Erythroblast (primary cell): ENCODE data around the gene USPL1.
A peak's percentile ranks its signal among the peaks of the same experiment; 100 is the strongest.
"Not testable (repeated sequence)": the region's sequence is repeated elsewhere in the genome, so short reads cannot be mapped to it uniquely, and the experiment has no call there.

Experiments
- DNase-seq, 2 experiments: peaks; one replicate each; lab custom pipeline; 2025; lab: John Stamatoyannopoulos, UW
- GATA1 ChIP-seq: IDR thresholded peaks from 2 replicates; pipeline ENCODE4 v1.6.1; 2011; ENCODE audit warnings: low read depth, mild to moderate bottlenecking, control low read depth, low read length, moderate library complexity
- POLR2A ChIP-seq: IDR thresholded peaks from 2 replicates; pipeline ENCODE4 v1.6.1; 2011; ENCODE audit warnings: mild to moderate bottlenecking, low read length

The USPL1 gene

DNA sequence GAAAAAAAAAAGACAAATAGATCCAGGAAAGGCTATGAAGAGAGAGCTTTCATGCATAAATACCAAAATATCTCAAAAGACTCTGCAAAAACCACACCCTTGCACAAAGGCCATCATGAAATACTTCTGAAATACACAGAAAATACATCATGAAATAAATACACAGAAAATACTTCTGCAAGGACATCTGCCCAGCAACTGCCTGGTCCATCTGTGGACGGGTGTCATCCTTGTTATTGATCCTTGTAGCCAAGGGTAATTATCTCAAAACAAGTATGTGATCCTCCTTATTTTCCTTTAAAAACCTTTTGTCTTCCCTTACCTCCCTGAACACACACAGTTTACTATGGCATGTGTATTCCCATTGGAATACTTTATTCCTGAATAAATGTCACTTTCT, 6.9 kb downstream of the USPL1 start:
- DNase-seq = peak in 1 of 2 experiments; percentile 11
- TF ChIP-seq GATA1 (no peak), POLR2A (no peak)

DNA sequence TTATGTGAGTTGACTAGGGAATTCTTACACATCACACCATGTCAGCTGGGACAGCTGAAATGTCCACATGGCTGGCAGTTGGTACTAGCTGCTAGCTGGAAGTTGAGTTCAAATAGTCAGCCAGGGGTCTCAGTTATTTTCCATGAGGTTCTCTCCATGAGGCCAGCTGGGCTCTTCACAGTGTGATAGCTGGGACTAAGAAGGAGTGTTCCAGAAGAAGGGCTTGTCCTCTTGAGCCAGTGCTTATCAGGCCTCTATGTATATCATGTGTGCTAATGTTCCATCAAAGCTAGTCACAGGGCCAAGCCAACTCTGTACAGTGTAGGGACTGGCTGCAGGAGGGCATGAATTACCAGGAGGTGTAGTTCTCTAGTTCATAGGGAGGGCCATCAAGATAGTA, 11.8 kb downstream of the USPL1 start:
- DNase-seq = peak; percentile 32 to 58
- no peak for TF ChIP-seq GATA1
- TF ChIP-seq POLR2A = no peak

DNA sequence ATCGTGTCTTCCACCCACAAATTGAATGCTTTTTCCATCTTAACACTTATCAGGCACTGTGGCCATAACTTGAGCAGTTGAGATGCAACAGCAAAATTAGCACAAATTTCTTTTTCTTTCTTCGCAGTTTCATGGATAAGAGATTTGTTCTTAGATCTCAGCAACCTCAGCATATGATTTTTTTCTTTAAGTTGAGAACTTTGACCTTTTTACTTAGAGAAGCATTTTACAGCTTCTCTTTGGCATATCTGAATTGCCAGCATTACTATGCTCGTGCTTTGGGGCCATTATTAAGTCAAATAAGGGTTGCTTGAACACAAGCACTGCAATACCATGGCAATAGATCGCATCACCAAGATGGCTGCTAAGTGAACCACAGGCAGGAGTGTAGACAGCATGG, 16.1 kb downstream of the USPL1 start:
- no peak for DNase-seq
- TF ChIP-seq GATA1 = no peak
- no peak for TF ChIP-seq POLR2A

DNA sequence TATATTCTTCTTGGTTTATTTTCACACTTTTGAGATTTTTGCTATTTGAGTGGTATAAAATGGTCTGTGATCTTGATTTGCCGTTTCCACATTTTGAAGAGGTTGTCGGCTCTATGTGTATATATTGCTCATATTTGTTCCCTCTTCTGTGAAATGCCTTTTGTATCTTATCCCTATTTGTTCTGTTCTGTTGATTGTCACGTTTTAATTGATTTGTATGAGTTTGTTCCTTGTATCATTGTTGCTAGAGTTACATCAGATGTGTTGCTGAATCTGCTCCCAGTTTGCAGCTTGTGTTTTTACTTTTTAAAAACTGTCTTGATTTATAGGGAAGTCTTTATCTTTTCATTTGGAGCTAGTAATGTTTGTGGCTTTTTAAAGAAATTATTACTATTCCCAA, 17.1 kb downstream of the USPL1 start:
- no peak for DNase-seq
- TF ChIP-seq POLR2A (no peak), GATA1 (no peak)

DNA sequence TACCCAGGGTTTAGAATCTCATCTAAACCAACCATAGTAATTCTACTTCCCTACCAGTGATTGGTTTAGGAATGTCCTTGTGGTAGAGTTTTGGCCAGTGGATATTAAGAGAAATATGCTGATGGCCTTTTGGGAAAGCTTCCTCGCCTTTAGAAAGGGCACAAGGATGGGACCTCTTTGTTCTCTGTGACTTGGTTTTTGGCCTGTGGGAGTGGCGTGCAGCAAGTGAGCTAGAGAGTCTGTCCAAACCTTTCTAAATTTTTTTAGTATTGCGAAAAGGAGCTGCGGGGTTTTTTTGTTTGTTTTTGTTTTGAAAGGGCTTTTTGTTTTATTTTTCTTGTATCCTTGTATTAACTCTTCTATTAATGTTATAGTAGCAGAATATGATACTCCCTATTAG, 20.6 kb downstream of the USPL1 start:
- no peak for TF ChIP-seq POLR2A
- no peak for TF ChIP-seq GATA1
- no peak for DNase-seq

DNA sequence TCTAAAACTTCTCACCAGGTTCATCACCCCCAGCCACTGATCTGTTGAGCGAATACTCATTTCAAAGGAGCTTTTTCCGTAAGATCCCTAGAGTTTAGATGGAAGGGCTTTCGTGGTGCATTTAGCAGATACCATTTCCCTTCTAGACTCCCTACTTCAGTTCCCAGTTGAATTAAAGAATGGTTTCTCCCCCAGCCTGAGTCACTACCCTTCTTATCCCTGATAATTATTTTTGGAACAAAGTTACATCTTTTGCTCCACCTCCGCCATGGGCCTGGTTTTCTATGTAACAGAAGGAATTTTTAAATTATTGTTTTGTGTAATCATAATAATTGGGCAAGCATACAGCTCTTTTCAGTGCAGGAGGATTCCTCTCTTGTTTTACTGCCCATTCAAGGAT, 22.0 kb downstream of the USPL1 start:
- DNase-seq = no peak
- TF ChIP-seq POLR2A (no peak), GATA1 (no peak)

DNA sequence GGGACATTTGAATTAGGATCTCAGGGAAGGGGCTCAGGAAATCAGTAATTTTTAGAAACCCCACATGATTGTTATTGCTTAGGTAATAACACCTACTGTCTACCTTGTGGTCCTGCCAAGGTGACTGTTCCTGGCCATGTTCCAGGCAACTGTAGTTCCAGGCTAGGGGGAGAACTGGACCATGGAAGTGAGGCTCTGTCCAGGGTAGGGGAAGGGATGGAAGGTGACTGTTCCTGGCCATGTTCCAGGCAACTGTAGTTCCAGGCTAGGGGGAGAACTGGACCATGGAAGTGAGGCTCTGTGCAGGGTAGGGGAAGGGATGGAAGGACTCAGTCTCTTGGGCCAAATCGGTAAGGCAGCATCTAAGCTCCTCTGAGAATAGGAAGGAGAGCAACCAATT, 23.5 kb downstream of the USPL1 start:
- not testable (repeated sequence) for DNase-seq

DNA sequence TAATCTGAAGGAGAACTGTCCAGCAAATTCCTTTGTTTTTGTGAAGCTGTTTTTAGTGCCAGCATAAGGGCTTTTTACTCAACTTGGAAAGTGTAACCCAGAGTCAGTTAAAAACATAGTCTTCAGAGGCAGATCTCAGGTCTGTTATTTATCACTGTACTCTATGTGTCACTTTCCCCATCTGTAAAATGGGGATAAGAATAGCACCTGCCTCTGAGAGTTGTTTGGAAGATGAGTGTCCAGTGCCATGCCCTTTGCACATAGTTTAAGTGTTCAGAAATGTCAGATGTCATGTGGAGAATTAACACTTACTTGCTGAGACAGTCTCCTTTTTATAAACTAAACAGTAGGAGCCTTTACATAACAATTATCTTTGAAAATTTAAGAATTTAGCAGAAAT, 27.9 kb downstream of the USPL1 start:
- TF ChIP-seq POLR2A (no peak), GATA1 (no peak)
- DNase-seq = no peak

DNA sequence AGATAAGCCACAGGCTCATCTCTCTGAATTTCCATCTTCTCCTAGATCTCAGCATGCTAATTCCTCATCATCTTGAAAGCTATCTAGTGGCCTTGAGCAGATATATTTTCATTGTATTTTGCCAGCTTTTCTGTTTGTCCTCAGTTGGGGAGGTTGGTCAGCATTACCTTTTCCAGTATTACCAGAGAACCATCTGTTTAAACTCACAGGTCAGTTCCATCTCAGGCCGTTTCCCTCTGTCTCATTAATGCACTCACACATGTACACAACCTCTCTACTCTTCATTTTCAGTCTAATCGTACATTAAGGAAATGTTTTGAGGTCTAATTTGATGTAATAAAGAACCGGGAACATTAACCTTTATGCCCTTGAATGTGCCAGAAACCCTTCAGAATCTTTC, 29.7 kb downstream of the USPL1 start:
- no peak for DNase-seq
- no peak for TF ChIP-seq GATA1
- no peak for TF ChIP-seq POLR2A

DNA sequence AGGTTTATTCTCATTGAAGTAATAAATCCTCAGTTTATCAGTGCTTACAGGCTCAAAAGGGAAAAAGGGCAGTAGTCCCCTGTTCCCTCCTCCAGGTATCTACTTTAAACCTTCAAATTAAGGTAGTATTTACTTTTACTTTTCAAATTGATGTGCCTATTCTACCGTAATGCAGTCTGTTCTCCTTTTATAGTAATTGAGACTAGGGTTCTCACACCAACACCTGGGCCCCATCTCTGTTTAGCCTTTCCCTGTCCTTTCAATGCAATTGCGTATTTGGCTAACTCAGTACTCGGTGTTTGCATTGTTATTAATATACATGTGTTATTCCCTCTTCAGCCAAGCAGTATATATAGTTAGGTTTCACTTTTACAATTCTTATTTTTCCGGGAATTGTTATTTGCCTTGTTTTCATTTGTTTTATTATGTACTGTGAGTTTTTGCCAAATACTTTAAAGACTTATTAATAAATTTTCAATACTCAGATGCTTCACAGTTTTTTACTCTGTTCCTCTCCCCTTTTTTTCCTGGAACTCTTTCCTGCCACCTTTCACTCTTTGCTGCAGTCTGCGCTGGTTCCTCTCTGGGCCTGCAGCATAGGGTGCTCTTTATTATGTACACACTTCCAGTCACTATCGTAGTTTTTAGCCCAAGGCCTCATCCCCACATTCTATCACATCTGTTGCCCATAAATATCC, 30.3 kb downstream of the USPL1 start:
- no peak for DNase-seq
- TF ChIP-seq POLR2A (no peak), GATA1 (no peak)

DNA sequence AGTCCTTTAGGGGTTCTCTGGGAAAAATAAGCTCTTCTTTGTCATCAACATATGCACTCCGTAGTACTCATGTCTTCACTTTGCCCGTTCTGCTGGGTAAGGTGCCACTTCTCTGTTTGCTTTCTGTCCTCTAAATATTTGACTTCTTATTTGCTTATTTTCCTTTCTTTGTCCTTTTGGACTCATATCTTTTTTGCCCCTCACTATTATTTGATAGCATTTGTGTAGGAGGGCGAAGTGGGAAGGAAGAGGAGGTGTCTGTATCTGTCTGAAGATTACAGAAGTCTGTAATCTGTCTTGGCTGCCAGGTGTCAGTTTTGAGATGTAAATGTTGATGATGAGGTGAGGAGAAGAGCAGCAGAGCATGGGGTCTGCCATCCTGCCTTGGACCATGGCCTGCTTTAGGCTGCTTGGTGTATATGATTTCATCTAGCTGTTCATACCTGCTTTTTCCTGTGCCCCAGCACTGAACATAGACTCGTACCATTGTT, 30.8 kb downstream of the USPL1 start:
- TF ChIP-seq POLR2A (no peak), GATA1 (no peak)
- DNase-seq = no peak

DNA sequence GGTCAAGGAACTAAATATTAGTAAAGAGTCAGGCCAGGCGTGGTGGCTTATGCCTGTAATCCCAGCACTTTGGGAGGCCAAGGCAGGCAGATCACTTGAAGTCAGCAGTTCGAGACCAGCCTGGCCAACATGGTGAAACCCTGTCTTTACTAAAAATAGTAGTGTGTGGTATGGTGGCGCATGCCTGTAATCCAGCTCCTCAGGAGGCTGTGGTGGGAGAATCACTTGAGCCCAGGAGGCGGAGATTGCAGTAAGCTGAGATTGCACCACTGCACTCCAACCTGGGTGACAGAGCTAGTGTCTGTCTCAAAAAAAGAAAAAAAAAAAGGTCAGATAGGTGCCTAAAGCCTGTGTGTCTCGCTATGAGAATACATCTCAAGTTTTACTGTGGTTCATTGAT, 33.9 kb downstream of the USPL1 start:
- DNase-seq = not testable (repeated sequence)

DNA sequence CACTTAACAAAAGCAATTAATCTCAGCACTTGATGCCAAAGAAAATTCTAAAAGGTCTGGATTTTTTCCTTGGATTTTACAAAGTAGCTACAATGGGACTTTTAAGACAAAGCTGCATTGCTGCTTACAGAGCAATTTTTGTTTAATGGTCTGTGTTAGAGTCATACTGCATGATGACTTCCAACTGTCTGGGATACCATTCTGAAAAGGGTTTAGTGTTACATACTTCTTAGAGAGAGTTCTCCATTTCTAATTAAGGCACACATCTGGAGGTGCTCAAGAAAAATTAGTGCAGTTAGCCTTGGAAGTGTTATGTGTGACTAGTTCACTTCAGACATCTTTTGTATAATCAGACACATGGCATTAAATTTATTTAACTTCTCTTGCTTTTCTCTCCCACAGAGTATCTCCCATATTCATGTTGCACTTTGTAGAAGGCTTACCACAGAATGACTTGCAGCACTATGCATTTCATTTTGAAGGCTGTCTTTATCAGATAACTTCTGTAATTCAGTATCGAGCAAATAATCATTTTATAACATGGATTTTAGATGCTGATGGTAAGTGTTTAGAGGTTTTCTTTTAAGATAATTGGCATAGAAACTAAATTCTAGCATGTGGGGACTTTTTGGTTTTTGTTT, 35.1 kb downstream of the USPL1 start:
- TF ChIP-seq POLR2A = no peak
- no peak for TF ChIP-seq GATA1
- DNase-seq = no peak

DNA sequence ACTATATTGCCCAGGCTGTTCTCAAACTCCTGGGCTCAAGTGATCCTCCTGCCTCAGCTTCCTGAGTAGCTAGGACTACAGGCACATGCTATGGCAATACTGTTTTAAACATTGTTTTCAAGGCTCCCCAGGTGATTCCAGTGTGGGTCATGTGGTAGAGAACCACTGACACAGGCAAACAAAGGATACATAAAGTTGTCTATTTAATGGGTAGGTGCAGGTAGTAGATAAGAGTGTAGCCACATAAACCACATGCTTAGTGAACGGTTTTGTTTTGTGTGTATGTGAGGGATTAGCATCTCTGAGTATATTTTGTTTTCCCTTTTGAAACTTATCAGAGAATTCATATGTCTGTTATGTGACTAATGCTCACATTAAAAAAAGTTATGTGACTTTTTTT, 36.7 kb downstream of the USPL1 start:
- TF ChIP-seq POLR2A (no peak), GATA1 (no peak)
- DNase-seq = peak in 1 of 2 experiments; percentile 33

DNA sequence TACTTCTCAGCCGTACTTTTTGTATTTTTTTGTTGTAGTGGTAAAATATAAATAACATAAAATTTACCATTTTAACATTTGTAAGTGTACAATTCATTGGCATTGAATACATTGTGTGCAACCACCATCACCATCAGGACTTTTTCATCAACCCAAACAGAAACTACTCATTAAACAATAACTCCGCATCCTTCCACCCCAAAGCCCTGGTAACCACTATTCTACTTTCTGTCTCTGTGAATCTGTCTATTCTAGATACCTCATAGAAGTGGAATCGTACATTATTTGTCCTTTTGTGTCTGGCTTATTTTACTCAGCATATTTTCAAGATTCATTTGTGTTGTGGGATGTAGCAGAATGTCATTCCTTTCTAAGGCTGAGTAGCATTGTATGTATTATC, 38.5 kb downstream of the USPL1 start:
- TF ChIP-seq POLR2A (no peak), GATA1 (no peak)
- DNase-seq = no peak
